ENCODE measurements around the gene GTF2H1.
"Not testable (repeated sequence)": the region's sequence is repeated elsewhere in the genome, so short reads cannot be mapped to it uniquely, and the experiment has no call there.

GTF2H1 gene

DNA sequence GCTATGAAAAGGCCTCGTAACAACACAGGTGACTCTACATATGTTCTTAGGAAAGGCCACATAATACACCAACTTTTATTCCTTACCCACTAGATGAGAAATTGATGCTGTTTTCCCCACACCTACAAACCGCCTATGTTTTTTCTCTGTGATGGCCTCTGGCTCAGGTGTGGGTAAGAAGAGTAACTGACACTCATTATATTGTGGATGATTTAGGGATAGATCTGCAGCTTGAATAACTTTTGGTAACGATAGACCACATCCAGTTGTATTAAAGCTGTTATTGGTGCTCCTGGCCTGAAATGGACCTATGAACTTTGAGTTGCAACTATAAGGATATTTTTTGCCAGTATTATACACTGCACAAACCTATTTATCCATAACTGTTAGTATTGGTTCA is 75.6 kb downstream of the GTF2H1 start:
- no peak for DNase-seq (ENCODE audit: low read depth)
- H3K4me3 ChIP-seq (ENCODE audit: low read depth, low read length), result no peak overlapping the region
- TF ChIP-seq, protein P1, sequence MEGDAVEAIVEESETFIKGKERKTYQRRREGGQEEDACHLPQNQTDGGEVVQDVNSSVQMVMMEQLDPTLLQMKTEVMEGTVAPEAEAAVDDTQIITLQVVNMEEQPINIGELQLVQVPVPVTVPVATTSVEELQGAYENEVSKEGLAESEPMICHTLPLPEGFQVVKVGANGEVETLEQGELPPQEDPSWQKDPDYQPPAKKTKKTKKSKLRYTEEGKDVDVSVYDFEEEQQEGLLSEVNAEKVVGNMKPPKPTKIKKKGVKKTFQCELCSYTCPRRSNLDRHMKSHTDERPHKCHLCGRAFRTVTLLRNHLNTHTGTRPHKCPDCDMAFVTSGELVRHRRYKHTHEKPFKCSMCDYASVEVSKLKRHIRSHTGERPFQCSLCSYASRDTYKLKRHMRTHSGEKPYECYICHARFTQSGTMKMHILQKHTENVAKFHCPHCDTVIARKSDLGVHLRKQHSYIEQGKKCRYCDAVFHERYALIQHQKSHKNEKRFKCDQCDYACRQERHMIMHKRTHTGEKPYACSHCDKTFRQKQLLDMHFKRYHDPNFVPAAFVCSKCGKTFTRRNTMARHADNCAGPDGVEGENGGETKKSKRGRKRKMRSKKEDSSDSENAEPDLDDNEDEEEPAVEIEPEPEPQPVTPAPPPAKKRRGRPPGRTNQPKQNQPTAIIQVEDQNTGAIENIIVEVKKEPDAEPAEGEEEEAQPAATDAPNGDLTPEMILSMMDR (conservative IDR thresholded peaks at IDR 0.05; ENCODE audit: low read depth, low read length), result no peak

DNA sequence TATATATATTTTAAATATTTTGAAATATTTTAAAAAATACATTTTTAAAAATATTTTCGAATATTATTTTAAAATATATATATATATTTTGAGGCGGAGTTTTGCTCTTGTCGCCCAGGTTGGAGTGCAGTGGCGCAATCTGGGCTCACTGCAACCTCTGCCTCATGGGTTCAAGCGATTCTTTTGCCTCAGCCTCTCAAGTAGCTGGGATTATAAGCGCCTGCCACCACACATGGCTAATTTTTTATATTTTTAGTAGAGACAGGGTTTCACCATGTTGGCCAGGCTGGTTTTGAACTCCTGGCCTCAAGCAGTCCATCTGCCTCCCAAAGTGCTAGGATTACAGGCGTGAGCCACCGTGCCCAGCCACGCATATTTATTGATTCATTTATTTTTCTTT is 78.7 kb downstream of the GTF2H1 start:
- not testable (repeated sequence) for DNase-seq (ENCODE audit: low read depth); H3K4me3 ChIP-seq (ENCODE audit: low read depth, low read length)

DNA sequence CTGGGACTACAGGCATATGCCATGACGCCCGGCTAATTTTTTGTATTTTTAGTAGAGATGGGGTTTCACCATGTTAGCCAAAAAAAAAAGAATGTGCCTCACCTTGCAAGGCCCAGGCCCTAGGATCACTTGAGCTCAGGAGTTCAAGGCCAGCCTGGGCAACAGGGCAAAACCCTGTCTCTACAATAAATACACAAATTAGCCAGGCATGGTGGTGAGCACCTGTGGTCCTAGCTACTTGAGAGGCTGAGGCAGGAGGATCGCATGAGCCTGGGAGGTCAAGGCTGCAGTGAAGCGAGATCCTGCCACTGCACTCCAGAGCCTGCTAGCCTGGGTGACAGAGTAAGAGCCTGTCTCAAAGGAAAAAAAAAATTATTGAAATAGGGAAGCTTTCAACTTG is 81.7 kb downstream of the GTF2H1 start:
- no peak for DNase-seq (ENCODE audit: low read depth)

DNA sequence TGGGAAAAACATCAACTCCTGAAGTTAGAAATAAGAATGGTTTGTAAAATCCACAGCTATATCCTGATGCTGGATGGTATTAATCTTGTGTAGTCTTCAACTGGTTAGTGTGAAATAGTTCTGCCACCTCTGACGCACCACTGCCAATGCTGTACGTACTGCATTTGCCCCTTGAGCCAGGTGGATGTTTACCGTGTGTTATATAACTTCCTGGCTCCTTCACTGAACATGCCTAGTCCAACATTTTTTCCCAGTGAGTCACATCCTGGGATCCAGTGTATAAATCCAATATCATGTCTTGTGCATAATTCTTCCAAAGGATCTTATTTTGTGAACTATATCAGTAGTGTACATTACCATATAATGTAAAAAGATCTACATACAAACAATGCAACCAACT is 85.0 kb downstream of the GTF2H1 start:
- not testable (repeated sequence) for H3K4me3 ChIP-seq (ENCODE audit: low read depth, low read length); DNase-seq (ENCODE audit: low read depth)

More for the DNA sequence above, 81.7 kb downstream of the GTF2H1 start:
- no peak overlapping the region for H3K4me3 ChIP-seq (ENCODE audit: low read depth, low read length)
- TF ChIP-seq, protein P1 (conservative IDR thresholded peaks at IDR 0.05; ENCODE audit: low read depth, low read length), result no peak

DNA sequence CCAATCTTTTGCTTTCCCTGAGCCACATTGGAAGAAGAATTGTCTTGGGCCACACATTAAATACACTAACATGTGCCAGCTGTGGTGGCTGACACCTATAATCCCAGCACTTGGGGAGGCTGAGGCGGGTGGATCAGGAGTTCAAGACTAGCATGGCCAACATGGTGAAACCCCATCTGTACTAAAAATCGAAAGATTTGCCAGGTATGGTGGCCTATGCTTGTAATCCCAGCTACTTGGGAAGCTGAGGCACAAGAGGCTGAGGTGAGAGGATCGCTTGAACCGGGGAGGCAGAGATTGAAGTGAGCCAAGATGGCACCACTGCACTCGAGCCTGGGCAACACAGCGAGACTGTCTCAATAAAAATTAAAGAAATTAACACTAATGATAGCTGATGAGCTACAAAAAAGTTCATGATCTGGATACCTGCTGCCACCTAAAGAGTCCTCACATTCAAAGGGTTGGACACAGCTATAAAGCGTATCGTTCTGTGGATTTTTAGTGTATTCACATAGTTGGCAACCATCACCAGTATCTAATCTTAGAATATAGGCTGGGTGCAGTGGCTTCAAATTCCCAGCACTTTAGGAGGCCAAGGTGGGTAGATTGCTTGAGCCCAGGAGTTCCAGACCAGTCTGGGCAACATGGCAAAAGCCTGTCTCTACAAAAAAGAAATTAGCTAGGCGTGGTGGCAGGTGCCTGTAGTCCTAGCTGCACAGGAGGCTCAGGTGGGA is 86.4 kb downstream of the GTF2H1 start:
- no peak overlapping the region for H3K4me3 ChIP-seq (ENCODE audit: low read depth, low read length)
- TF ChIP-seq, protein P1 (conservative IDR thresholded peaks at IDR 0.05; ENCODE audit: low read depth, low read length), result no peak
- DNase-seq (ENCODE audit: low read depth), result no peak

DNA sequence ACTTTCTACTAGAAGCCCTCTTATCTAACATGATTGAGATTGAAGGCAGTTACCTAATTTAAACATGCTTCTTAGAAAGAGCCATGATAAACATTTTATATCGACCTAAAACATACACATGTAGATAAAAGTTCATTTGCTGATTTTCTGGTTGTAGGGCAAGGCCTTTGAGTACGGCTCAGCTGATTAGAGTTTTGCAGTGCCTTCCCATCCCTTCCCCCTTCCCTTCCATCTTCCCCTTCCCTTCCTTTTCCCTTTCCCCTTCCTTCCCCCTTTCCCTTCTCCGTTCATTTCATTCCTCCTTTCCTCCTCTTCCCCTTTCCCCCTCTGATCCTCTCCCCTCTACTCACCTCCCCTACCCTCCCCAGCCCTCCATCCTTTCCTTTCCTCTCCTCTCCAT is 94.1 kb downstream of the GTF2H1 start:
- H3K4me3 ChIP-seq (ENCODE audit: low read depth, low read length), result no peak overlapping the region
- TF ChIP-seq, protein P1 (conservative IDR thresholded peaks at IDR 0.05; ENCODE audit: low read depth, low read length), result no peak
- DNase-seq (ENCODE audit: low read depth), result no peak

Data from choroid plexus epithelial cell (primary cell).